Measurements from ENCODE around the gene MAOB. TPM values are rescaled to one million over a fixed set of nuclear protein-coding genes. Genes with fewer than 3 reads are reported as not detected.
"Not testable (repeated sequence)": the region's sequence is repeated elsewhere in the genome, so short reads cannot be mapped to it uniquely, and the experiment has no call there.

The MAOB gene
- 0.72 TPM in 1 of 2 replicates, not detected in the other for total RNA-seq (ENCODE audit: low replicate concordance)

DNA sequence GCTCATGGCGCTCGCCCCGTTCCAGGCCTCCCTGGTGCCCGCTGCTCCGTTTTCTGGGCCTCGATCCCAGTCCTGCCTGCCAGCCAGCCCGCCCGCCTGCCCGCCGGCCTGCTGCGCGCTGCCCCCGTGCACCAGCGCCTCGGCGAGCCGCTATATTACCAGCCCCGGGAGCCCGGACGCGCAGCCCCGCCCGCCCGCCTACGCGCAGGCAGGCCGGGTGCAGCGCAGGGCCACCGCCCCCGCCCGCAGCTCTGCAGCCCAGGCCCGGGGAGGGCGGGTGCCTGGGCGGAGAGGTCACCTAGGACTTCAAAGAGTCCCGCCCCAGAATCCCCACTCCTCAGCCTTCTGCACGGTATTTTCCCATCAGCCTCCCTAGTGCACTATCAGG lies at the start of gene MAOB:
Gene MAOB (minus strand): TSS at position 157 of the 388 bp plus-strand sequence. CDS start 151 bp downstream, at position 6.
- no peak for DNase-seq (ENCODE audit: low read depth)
- H3K4me3 ChIP-seq (ENCODE audit: low read depth, low read length): peak within 1 kb of the TSS; percentile 25
- no peak for TF ChIP-seq CTCF (IDR thresholded peaks at IDR 0.05; ENCODE audit: insufficient read depth, low read length)

DNA sequence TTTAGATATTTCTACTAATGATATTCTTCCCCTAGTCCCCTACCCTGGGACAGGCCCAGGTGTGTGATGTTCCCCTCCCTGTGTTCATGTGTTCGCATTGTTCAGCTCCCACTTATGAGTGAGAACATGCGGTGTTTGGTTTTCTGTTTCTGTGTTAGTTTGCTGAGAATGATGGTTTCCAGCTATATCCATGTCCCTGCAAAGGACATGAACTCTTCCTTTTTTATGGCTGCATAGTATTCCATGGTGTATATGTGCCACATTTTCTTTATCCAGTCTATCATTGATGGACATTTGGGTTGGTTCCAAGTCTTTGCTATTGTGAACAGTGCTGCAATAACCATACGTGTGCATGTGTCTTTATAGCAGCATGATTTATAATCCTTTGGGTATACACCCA lies 39.8 kb upstream of the MAOB start:
- not testable (repeated sequence) for DNase-seq (ENCODE audit: low read depth)

DNA sequence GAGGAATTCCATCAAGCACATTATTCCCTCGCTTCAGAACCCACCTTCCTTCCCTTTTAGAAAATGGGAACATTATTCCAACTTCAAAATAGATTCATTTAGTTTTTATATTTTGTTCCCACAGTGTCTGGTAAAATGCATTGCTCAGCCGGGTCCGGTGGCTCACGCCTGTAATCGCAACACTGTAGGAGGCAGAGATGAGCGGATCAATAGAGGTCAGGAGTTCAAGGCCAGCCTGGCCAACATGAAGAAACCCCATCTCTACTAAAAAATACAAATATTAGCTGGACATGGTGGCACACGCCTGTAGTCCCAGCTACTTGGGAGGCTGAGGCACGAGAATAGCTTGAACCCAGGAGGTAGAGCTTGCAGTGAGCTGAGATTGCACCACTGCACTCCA lies 28.5 kb upstream of the MAOB start:
- not testable (repeated sequence) for DNase-seq (ENCODE audit: low read depth)

More for the DNA sequence above, 39.8 kb upstream of the MAOB start:
- not testable (repeated sequence) for H3K4me3 ChIP-seq (ENCODE audit: low read depth, low read length)

GRCh38 chrX:43910012-43910411 lies 27.8 kb upstream of the MAOB start:
- TF ChIP-seq CTCF (IDR thresholded peaks at IDR 0.05; ENCODE audit: insufficient read depth, low read length): no peak

More for the DNA sequence above, 28.5 kb upstream of the MAOB start:
- H3K4me3 ChIP-seq (ENCODE audit: low read depth, low read length): not testable (repeated sequence)

DNA sequence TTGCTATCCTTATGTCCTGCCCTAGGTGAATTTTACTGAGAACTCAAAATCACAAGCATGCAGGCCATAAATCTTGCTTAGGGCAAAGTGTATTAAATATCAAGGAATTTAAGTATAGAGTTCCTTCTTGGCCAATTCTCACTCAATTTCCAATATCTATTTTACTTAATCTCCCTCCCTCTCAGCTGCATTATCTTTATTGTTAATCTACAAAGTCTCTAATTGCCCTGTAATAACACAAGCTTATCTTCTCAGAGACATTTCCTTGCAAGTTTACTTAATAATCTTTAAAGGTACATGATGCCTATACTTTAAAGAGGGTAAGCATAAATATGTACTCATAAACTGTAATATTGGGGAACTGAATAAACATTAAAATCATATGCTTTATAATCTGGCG lies 26.9 kb upstream of the MAOB start:
- DNase-seq (ENCODE audit: low read depth): no peak
- no peak for TF ChIP-seq CTCF (IDR thresholded peaks at IDR 0.05; ENCODE audit: insufficient read depth, low read length)
- no peak overlapping the region for H3K4me3 ChIP-seq (ENCODE audit: low read depth, low read length)

More at GRCh38 chrX:43910012-43910411, 27.8 kb upstream of the MAOB start:
- no peak overlapping the region for H3K4me3 ChIP-seq (ENCODE audit: low read depth, low read length)
- no peak for DNase-seq (ENCODE audit: low read depth)

GRCh38 chrX:43899878-43900815 lies 17.9 kb upstream of the MAOB start:
- no peak overlapping the region for H3K4me3 ChIP-seq (ENCODE audit: low read depth, low read length)
- no peak for TF ChIP-seq CTCF (IDR thresholded peaks at IDR 0.05; ENCODE audit: insufficient read depth, low read length)
- no peak for DNase-seq (ENCODE audit: low read depth)

GRCh38 chrX:43898406-43899035 lies 16.3 kb upstream of the MAOB start:
- H3K4me3 ChIP-seq (ENCODE audit: low read depth, low read length): no peak overlapping the region
- no peak for DNase-seq (ENCODE audit: low read depth)
- no peak for TF ChIP-seq CTCF (IDR thresholded peaks at IDR 0.05; ENCODE audit: insufficient read depth, low read length)
